B cell (primary cell): ENCODE results near the gene COQ2. TPM values are rescaled to one million over a fixed set of nuclear protein-coding genes. Genes with fewer than 3 reads are reported as not detected.

Source experiments
- ATAC-seq: fragments of 200-7000 bp; cut with Tn5 transposase; one replicate; pipeline ENCODE4 v1.10.0; 2021; ENCODE audit warnings: low read depth, mild to moderate bottlenecking, moderate number of reproducible peaks, moderate library complexity
- CTCF ChIA-PET: fragments of 350-600 bp; sonication (Branson Sonifier 250); formaldehyde crosslinking; loops from one replicate; lab custom pipeline; 2021; ENCODE audit warnings: antibody characterized with exemption, inconsistent platforms; lab: Charles Lee
- POLR2A ChIA-PET: fragments of 350-600 bp; sonication (Branson Sonifier 250); formaldehyde crosslinking; loops from one replicate; lab custom pipeline; 2021; ENCODE audit warnings: antibody characterized with exemption; lab: Charles Lee
- DNase-seq: peaks from one replicate; pipeline ENCODE4 v3.0.0; 2013
- H2AFZ ChIP-seq: 2 replicates; pipeline ENCODE4 v1.6.1; 2012; ENCODE audit warnings: mild to moderate bottlenecking, low read depth, low read length; ENCODE audit not compliant: insufficient read depth, poor library complexity, severe bottlenecking
- H3K27ac ChIP-seq, 2 donors: 1 replicate in 1 of 2; 2 replicates in 1 of 2; pipeline ENCODE4 v1.5.1; 2012 to 2013; ENCODE audit warnings: low read length in 2 of 2, mild to moderate bottlenecking in 2 of 2, moderate library complexity in 1 of 2
- H3K27me3 ChIP-seq, 4 experiments: fragments of 200-600 bp in 1 of 4; sonication (generic) in 1 of 4; replicated peaks in 1 of 4; 1 replicate in 2 of 4; 2 replicates in 2 of 4; pipeline versions ENCODE4 v1.6.1 to v1.7.0; 2013 to 2016; ENCODE audit warnings: low read length in 3 of 4, mild to moderate bottlenecking in 2 of 4, mixed read lengths in 1 of 4, moderate library complexity in 1 of 4; ENCODE audit not compliant: insufficient read depth in 4 of 4, control insufficient read depth in 3 of 4; ENCODE audit errors: control extremely low read depth in 1 of 4
- H3K36me3 ChIP-seq, 2 experiments: replicated peaks in 1 of 2; 1 replicate in 1 of 2; 2 replicates in 1 of 2; pipeline versions ENCODE4 v1.6.1 to v1.7.1; 2013; ENCODE audit warnings: low read length in 1 of 2; ENCODE audit not compliant: insufficient read depth in 2 of 2, control insufficient read depth in 1 of 2; ENCODE audit errors: control extremely low read depth in 1 of 2, extremely low read depth in 1 of 2
- H3K4me1 ChIP-seq, 2 donors: fragments of 200-600 bp in 1 of 2; sonication (generic) in 1 of 2; 1 replicate in 1 of 2; 2 replicates in 1 of 2; pipeline versions ENCODE4 v1.5.1 to v1.6.1; 2013 to 2017; ENCODE audit warnings: low read length in 2 of 2; ENCODE audit not compliant: control insufficient read depth in 2 of 2, insufficient read depth in 2 of 2
- H3K4me2 ChIP-seq: replicated peaks from 2 replicates; pipeline ENCODE3; 2012; ENCODE audit warnings: mild to moderate bottlenecking, low read depth, low read length; ENCODE audit not compliant: poor library complexity, severe bottlenecking
- H3K4me3 ChIP-seq, 5 experiments: fragments of 200-600 bp in 1 of 5; sonication (generic) in 1 of 5; 1 replicate in 3 of 5; 2 replicates in 2 of 5; pipeline versions ENCODE4 v1.5.1 to v1.7.0; 2011 to 2016; ENCODE audit warnings: low read length in 4 of 5, mild to moderate bottlenecking in 4 of 5, low read depth in 2 of 5, control low read depth in 1 of 5, moderate library complexity in 1 of 5; ENCODE audit not compliant: insufficient read depth in 1 of 5; ENCODE audit errors: control extremely low read depth in 1 of 5, extremely low read depth in 1 of 5
- H3K79me2 ChIP-seq: fragments of 200-600 bp; sonication (generic); one replicate; pipeline ENCODE4 v1.6.0; 2016; ENCODE audit warnings: low read length; ENCODE audit not compliant: control insufficient read depth, insufficient read depth
- H3K9ac ChIP-seq: fragments of 200-600 bp; sonication (generic); 2 replicates; pipeline ENCODE4 v1.6.1; 2017; ENCODE audit warnings: mild to moderate bottlenecking, low read length, moderate library complexity
- H3K9me3 ChIP-seq, 3 donors: one replicate each; pipeline versions ENCODE4 v1.6.1 to v1.7.1; 2013; ENCODE audit warnings: low read length in 2 of 3; ENCODE audit not compliant: control insufficient read depth in 2 of 3, insufficient read depth in 1 of 3; ENCODE audit errors: control extremely low read depth in 1 of 3
- H4K20me1 ChIP-seq: 2 replicates; pipeline ENCODE4 v1.6.0; 2012; ENCODE audit warnings: mild to moderate bottlenecking, low read length; ENCODE audit not compliant: insufficient read depth, control insufficient read depth, poor library complexity, severe bottlenecking
- H3K27ac Mint-ChIP-seq: one replicate; pipeline ENCODE4 v1.8.0; 2021; ENCODE audit warnings: mixed read lengths
- H3K27me3 Mint-ChIP-seq: one replicate; pipeline ENCODE4 v1.8.0; 2021; ENCODE audit warnings: mixed read lengths
- H3K4me1 Mint-ChIP-seq: one replicate; pipeline ENCODE4 v1.8.0; 2021; ENCODE audit warnings: mixed read lengths
- H3K4me3 Mint-ChIP-seq: one replicate; pipeline ENCODE4 v1.8.0; 2021; ENCODE audit warnings: mixed read lengths
- H3K9me3 Mint-ChIP-seq: one replicate; pipeline ENCODE4 v1.8.0; 2022; ENCODE audit warnings: mixed read lengths; ENCODE audit not compliant: insufficient read depth
- EZH2 ChIP-seq: IDR thresholded peaks from 2 replicates; pipeline ENCODE4 v1.6.1; 2012; ENCODE audit warnings: borderline replicate concordance, low read depth, mild to moderate bottlenecking, moderate library complexity, low read length; ENCODE audit not compliant: insufficient read depth, poor library complexity, severe bottlenecking
- WGBS: methylation state at CpG from one replicate; pipeline ENCODE4 v1.1.5; 2013; ENCODE audit warnings: missing lambda C conversion rate; ENCODE audit not compliant: insufficient coverage; 5-methylcytosine and 5-hydroxymethylcytosine counted together
- intact Hi-C: fragments of 100-400 bp; cut with micrococcal nuclease; formaldehyde crosslinking; loops from one replicate; pipeline ENCODE4 v1.10.0; 2022
- polyA plus RNA-seq: library from polyadenylated mRNA; depleted of rRNA; stranded (reverse); fragments of >200 nt; gene quantifications from 2 replicates; pipeline ENCODE4 v1.2.3, GENCODE V29; 2012
- total RNA-seq, 2 donors: library from RNA; stranded (reverse); fragments of 120-200 nt in 1 of 2; gene quantifications; 1 replicate in 1 of 2; 2 replicates in 1 of 2; pipeline versions ENCODE4 v1.2.3 to v1.2.4, GENCODE V29; 2013 to 2022
- TF ChIP-seq, protein P1 (sequence below): fragments of 200-600 bp; IDR thresholded peaks from one replicate; pipeline ENCODE4 v1.8.0; 2022; ENCODE audit warnings: antibody characterized with exemption, mild to moderate bottlenecking

Gene COQ2
- total and polyA plus RNA-seq, 2 donors (not counting 1 experiment from before 2014, with no cell fraction given): 8.1 to 27.9 TPM

DNA sequence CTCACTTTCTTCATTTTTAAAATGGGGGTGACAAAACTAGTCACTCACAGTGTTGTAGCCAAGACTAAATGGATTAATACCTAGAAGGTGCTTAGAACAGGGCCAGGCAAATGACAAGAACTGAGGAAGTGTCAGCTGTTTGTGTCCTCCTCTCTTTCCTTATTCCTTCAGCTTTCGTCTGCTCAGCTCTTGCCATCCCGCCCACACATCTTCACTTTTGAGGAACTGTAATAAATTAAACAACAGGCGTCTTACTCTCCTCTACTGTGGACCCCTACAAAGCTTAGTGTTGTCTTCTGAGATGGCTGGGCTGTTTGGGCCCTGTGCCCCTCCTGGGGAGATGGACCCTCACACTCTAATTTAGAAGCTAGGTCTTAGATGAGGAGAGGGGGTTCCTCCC is 47.4 kb upstream of the COQ2 start:
- CTCF ChIA-PET: no interaction called here
- Histone ChIP-seq H3K27ac (no peak overlapping the region), H4K20me1 (no peaks in the 10 kb centered on the region), H3K4me3 (no peak overlapping the region), H3K4me1 (peaks cover 12 to 19% of the 10 kb centered on the region in 2 donors), H3K79me2 (no peaks in the 10 kb centered on the region), H3K9me3 (peaks cover 0 to 2% (median 0%) of the 10 kb centered on the region in 3 donors), H3K27me3 (peaks cover 0 to 6% (median 0%) of the 10 kb centered on the region in 4 experiments), H3K4me2 (no peak overlapping the region), H3K9ac (no peak overlapping the region), H2AFZ (no peak overlapping the region), H3K36me3 (no peaks in the 10 kb centered on the region)
- WGBS: no CpG with 5 or more reads among the region's 3 CpGs
- POLR2A ChIA-PET: no interaction called here
- intact Hi-C loops: loop anchor here (5.0 to 10.0 kb wide), 2 partner anchors 50 to 123 kb away; partner anchors contain the start of genes COQ2, HELQ and MRPS18C
- TF ChIP-seq EZH2: no peak
- TF ChIP-seq, protein P1, sequence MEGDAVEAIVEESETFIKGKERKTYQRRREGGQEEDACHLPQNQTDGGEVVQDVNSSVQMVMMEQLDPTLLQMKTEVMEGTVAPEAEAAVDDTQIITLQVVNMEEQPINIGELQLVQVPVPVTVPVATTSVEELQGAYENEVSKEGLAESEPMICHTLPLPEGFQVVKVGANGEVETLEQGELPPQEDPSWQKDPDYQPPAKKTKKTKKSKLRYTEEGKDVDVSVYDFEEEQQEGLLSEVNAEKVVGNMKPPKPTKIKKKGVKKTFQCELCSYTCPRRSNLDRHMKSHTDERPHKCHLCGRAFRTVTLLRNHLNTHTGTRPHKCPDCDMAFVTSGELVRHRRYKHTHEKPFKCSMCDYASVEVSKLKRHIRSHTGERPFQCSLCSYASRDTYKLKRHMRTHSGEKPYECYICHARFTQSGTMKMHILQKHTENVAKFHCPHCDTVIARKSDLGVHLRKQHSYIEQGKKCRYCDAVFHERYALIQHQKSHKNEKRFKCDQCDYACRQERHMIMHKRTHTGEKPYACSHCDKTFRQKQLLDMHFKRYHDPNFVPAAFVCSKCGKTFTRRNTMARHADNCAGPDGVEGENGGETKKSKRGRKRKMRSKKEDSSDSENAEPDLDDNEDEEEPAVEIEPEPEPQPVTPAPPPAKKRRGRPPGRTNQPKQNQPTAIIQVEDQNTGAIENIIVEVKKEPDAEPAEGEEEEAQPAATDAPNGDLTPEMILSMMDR: no peak
- no peak for DNase-seq
- H3K27me3 Mint-ChIP-seq: no peaks in the 10 kb centered on the region
- no peak for ATAC-seq
- H3K4me3 Mint-ChIP-seq: no peak overlapping the region
- H3K9me3 Mint-ChIP-seq: no peaks in the 10 kb centered on the region
- no peak overlapping the region for H3K27ac Mint-ChIP-seq
- peaks cover 20% of the 10 kb centered on the region for H3K4me1 Mint-ChIP-seq

- Mint-ChIP-seq H3K27ac (no peak overlapping the region), H3K27me3 (no peaks in the 10 kb centered on the region), H3K9me3 (no peaks in the 10 kb centered on the region), H3K4me1 (peaks cover 11% of the 10 kb centered on the region), H3K4me3 (no peak overlapping the region)
- peaks cover 6 to 9% of the 10 kb centered on the region in 2 donors for H3K4me1 ChIP-seq
- no peak for TF ChIP-seq EZH2
- TF ChIP-seq, protein P1: no peak
- H4K20me1 ChIP-seq: no peaks in the 10 kb centered on the region
- WGBS: 70% methylated on average over 2 of the region's 5 CpGs
- no peak for ATAC-seq
- intact Hi-C loops: loop anchor here (5.0 to 10.0 kb wide), 2 partner anchors 47 to 125 kb away; partner anchors contain the start of genes COQ2, HELQ and MRPS18C
- no peaks in the 10 kb centered on the region for H3K27me3 ChIP-seq
- no peak overlapping the region for H3K4me2 ChIP-seq
- ChIA-PET CTCF (interaction anchor here (0.8 kb wide), 1 partner anchor 255 kb away, joined by 3 read pairs; no protein-coding TSS in a partner anchor), POLR2A (interaction anchor here (0.6 kb wide), 1 partner anchor 95 kb away, joined by 5 read pairs; no protein-coding TSS in a partner anchor)
- no peak overlapping the region for H3K4me3 ChIP-seq
- H3K27ac ChIP-seq: no peak overlapping the region
- DNase-seq: no peak
- H3K9me3 ChIP-seq: no peaks in the 10 kb centered on the region
- H3K9ac ChIP-seq: no peak overlapping the region
- no peaks in the 10 kb centered on the region for H3K36me3 ChIP-seq
- no peak overlapping the region for H2AFZ ChIP-seq
- no peaks in the 10 kb centered on the region for H3K79me2 ChIP-seq
Observed at GRCh38 chr4:83329521-83330110, 45.0 kb upstream of the COQ2 start.
